ENCODE measurements around the gene PAPOLA.

PAPOLA gene

DNA sequence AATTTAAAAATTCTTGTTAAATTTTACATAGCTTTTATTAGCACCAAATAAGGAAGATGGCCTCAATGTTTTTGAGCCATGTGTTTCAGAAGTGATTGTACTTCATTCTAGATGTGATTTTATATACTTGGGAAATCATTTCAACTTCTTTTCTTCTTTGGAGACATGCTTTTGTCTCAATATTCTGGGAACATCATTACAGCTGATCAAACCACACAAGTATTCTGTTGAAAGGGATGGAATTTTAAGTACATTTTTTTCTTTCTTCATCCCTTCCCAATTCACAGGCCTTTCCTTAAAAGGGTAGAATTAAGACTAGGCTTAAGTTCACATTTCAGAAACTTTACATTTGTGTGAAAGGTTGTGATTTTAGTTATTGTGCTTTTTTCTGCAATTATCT lies 66.4 kb downstream of the PAPOLA start:
- DNase-seq = no peak

DNA sequence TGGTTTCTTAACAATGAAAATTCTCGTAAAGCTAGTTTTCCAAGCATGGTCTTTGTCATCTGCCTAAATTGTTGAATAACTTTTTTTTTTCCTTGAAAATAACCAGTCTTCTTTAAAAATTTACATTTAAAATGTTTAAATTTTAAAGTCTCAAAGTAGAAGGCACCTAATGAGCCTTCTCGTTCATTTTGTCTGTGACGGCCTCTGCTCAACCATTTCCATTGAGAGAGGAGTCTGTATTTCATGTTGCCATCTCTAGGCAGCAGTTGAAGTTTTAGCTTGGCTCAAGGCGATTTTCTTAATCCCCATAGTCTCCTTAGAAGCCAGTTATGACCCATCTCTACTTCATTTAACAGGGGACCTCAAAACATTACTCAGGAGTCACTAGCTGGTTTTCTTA lies 69.1 kb downstream of the PAPOLA start:
- DNase-seq = no peak

DNA sequence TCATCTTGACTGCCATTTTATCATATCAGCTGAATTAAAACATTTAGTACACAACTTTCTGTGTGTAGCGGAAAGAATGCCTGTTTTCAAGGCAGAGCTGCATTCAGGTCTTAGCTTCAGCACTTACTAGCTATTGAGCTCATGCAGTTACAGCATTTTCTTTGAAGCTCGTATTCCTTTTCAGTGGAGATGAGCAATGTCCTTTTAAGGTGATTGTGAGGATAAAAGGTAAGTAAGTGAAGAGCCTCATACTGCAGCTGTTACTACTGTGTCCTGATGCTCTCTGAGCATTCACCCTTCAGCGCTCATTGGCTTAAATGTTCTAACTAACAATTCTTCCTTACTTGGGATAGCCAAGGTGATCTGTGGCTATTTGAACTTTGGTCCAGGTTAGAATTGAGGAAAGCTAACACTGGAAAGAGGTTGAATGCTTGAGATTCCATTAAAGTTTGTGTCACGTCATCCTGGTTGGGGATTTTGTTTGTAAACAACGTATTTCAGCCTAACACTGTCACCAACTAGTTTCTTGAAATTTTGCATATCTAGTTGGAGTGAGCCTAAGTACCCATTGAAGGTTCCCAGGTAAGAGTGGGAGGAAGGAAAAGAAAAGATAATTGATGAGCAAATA lies 71.4 kb downstream of the PAPOLA start:
- no peak for DNase-seq

DNA sequence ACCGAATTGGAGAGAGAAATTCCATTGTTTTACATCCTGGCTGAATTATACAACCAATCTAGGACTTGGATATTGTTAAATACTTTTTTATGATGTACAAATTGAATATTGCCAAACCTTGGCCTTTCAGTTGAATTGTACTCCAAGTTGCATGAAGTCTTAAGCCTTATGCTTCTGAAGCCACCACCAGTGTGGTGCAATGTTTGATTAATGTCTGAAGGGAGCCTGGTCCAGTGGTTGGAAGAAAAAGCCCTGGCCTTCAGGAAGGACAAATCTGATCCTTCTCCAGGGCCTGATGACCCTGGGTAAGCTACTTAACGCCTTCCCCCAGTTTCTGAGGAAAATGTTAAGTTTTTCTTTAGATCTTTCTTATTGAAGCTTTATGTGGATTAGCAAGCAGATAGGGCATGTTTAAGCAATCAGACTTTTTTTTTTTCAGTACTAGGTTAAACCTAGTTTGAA lies 72.0 kb downstream of the PAPOLA start:
- DNase-seq = no peak

DNA sequence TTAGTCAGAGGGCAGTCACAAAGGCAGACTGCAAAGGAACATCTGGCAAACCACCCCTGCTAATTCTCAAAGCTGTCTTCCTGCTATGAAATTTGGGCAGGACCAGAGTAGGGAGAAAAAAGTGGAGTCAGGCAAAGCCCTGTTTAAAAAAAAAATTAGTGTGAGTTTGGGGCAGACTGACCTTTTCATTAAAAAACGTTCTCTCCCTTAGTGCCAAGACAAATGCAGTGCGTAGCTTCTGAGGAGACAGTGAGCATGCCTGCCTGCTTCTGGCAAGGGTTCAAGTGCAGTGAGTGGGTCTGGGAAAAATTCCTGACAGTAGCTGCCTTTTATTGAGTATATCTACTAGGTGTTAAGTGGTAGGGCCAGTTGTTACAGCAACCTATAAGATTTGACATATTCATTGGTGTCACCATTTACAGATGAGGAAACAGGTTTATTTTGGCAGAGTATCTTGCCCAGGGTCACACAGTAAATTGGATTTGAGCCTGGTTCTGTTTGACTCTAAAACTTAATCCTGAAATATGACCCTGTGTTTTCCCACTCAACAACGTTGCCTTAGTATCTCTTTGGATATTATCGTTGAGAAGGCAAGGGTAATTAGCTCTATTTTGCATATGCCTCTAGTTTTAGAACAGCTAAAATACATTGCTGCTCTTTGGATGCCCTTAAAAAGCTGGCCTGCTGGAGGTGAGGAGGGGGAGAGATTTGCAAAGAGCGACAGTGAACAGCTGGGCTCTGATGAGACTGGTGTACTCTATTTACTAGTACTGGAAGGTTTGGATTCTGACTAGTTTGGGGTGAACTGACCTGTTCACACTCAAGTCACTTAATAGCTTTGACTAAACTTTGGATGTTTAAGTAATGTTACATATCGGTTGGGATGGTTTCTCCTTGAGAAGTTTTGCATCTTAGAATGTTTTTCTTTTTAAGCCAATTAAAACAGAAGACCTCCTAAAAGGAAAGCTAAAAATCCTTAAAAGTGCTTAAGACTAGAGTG lies 72.8 kb downstream of the PAPOLA start:
- no peak for DNase-seq

DNA sequence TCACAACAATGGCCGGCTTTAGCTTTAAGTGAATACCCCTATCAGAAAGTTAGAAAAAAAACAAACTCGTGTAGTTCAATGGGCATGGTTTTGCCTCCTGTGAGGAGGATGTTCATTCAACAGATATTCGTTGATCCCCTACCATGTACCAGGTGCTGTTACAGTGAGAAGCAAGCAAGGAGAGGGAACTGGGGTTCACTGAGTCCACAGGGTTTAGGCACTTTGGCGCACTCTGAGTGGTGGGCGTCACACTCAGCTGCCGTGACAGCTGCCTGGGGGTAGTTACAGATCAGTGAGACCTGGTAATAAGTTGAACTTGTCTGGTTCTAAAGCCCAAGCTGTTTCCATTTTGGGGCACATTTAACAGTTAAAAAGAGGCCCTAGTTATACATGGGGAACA lies 74.2 kb downstream of the PAPOLA start:
- no peak for DNase-seq

DNA sequence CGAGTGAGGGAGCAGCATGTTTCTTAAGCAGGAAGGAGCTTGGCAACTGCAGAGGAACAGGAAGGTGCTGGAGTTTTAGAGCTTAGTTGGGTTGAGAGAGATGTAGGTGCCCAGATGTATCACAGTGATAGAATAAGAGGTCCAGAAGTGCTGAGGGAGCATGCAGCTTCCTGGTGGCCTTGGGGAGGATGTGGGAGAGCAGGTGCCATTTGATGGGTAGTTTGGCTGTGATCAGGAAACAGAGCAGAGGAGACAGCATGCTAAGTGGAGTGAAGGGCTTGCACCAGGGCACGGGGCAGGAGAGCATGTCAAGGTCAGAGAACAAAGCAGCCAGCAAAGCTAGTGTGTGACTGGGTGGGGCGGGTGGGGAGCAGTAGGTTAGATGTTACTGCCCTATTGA lies 74.8 kb downstream of the PAPOLA start:
- DNase-seq = no peak

DNA sequence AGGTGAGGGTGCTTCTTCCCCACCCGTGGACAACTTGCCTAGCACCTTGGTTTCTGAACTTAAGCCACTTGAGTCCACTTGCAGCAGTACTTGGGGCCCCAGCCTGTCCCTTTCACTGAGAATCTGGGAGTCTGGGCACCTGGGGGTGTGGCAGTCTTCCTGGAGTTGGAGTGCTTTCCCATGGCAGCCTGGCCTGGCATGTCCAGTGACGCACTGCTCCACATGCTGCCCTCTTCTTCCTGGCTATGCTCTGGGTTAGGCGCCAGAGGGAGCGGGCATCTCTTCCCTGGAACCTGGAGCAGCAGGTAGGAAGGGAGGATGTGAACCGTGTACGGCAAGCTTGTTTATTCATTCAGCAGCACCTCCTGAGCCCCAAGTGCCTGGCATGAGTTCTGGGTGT lies 76.4 kb downstream of the PAPOLA start:
- no peak for DNase-seq

DNA sequence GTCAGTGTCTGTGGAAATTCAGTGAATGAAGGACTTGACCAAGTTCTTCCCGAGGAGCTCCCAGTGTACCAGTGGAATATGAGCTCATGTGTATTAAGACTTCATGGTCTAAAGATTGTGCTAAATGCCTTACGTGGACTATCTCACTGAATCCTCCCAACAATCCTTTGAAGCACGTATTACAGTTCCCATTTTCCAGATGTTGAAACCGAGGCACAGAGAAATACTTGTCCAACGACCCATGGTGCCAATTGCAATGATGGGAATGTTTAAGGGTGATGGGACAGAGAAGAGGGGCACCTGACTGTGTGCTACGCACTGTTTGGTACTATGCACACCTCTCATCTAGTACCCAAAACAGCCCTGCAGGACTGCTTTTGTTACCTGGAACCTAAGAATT lies 77.2 kb downstream of the PAPOLA start:
- DNase-seq = no peak

DNA sequence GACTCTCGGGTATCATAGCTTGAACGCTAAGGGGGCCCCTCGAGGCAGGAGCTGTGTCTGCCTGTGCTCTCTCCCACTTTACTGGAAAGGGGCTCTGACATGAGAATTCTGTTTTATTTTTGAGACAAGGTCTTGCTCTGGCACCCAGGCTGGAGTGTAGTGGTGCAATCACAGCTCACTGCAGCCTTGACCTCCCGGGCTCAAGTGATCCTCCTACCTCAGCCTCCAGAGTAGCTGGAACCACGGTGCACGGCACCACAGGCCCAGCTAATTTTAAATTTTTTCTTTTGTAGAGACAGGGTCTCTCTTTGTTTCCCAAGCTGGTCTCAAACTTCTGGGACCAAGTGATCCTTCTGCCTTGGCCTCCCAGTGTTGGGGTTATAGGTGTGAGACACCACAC lies 77.7 kb downstream of the PAPOLA start:
- DNase-seq = peak; percentile 38

DNA sequence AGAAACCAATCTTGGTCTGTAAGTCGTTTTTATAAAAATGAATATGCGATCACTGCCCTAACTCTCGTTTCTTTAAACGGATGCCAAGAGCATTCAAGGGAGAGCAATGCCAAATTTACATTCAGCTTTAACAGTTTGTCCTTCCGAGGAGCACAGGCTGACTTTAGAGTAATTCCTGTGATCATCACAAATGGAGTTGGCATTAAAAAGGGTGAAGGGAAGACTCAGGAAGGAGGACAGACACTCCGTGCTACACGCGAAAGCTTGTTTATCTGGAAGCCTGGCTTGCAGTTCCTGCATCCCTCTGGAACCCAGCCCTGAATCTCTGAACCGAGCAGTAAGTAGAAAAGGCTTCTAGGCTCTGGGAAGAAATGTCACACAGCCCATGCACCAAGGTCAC lies 78.4 kb downstream of the PAPOLA start:
- DNase-seq = peak; percentile 37

DNA sequence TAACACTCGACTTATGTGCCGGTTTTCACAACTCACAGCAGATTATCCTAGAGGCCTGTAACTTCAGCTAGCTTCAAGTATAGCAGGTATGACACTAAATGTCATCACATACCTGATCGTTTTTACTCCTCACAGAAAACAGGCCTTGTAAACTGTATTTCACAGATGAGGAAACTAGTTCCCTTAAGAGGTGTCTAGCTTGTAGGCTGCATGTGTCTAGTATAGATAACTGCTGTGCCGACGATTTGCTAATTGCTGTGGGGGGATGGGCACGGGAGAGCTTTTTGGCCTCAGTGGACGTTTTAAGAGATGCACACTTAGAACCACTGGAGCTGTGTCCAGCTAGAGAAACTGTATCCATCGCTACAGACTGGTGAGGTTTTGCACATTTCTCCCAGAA lies 78.8 kb downstream of the PAPOLA start:
- DNase-seq = no peak

DNA sequence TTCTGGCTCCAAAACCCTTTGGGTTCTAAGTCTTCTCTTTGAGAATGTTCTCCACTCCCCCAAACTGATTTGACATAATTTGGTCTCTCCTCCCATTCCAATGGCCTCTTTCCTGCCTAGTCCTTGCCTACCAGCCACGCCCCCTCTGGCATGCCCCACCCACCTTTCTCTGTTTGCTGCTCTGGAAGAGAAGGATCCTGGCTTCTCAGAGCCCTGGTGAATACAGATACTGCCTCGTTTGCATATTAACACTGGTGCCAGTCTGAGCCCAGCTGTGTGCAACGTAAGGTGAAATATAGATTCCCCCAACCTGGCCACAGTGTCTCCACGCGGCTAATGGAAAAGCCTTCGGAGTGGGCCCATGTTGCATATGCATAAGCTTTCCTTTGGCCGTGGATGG lies 79.7 kb downstream of the PAPOLA start:
- DNase-seq = peak; percentile 17

DNA sequence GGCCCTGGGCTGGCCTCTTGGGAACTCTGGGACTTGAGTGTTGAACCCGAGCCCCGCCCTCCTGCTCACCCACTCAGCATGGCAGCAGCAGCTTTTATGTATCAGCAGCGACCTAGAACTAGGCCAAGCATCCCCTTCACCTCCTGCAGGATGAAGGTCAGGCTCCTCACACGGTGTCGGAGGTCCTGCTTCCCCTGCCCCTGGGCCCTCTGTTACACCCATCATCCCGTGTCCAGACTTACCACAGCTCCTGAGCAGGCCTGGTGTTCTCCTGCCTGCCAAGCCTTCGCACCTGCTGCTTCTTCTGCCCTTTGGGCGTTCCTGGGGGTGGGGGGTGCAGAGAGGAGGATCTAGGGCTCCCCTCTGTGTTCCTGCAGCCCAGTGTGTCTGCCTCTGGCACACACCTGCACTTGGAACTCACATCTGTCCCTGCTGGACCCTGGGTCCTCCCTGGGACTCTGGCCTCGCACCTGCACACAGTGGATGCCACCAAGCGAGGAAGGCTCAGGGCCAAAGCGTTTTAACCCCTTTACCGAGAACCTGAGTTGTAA lies 80.3 kb downstream of the PAPOLA start:
- DNase-seq = peak; percentile 41

DNA sequence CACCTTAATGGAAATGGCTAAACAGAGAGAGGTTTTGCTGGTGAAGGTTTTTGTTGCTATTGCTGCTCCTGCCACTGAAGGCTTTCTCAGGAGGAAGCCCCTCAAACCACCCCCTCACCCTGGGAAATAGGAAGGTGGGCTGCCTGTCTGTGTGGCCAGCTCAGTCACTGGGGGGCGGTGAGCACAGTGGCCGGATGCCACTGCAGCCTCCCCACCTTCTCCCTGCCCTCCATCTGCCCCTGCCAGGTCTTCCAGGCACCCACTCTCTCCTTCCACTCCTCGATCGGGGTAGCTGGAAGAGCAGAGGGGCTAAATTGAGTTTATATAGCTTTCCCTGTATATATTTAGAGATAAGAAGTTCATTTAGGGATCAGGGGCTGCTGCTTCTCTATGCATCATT lies 80.8 kb downstream of the PAPOLA start:
- peak; percentile 26 for DNase-seq

DNA sequence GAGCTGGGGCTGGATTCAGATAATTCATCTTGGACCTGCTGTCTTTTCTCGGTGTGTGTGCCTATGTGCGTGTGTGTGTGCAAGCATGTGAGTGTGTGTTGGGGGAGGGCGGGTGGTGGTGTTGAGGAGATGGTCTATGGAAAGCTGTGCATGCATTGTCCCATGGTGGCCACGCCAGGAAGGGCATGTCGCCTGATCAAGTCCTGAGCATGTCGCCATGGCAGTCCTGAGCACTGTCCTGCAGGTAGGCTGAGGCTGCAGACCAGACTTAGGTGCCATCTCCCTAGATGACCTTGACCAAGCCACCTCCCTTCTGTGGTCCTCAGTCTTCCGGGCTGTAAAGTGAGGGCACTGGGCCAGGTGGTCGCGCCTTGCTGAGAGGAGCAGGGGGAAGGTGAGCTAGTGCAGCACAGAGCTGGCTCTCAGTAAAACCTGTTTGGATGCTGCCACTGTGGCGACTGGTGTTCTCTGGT lies 81.4 kb downstream of the PAPOLA start:
- DNase-seq = peak; percentile 38

DNA sequence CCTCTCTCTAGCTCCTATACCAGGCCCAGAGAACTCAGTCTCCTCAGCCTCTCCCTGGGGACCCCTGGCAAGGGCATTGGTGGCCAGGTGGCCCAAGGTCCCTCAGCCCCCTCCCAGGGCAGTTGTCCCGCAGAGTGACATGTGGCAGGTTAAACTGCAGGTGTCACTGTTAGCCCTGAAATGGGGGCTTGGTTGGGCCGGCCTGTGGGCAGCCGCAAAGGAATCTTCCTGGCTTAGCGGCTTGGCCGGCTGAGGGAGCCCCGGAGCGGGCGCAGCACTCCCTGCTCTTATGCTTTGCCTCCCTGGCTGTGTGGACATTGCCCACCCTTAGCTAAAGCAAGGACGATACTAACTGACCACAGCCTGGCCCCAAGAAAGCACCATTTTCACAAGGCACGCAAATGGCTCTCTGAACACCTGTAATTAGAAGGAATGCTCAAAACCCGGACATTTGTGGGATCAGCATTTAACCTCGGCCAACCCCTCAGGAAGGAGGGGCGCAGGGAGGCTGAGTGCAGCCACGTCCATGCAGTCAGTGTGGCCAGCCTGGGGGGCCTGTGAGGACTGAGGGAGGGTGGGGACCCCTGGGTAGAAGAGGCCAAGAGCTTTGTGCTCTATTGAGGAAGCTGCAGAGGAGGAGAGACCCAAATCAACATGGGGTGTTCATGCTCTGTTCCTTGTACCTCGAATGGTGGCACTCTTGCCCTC lies 82.2 kb downstream of the PAPOLA start:
- DNase-seq = peak; percentile 59

DNA sequence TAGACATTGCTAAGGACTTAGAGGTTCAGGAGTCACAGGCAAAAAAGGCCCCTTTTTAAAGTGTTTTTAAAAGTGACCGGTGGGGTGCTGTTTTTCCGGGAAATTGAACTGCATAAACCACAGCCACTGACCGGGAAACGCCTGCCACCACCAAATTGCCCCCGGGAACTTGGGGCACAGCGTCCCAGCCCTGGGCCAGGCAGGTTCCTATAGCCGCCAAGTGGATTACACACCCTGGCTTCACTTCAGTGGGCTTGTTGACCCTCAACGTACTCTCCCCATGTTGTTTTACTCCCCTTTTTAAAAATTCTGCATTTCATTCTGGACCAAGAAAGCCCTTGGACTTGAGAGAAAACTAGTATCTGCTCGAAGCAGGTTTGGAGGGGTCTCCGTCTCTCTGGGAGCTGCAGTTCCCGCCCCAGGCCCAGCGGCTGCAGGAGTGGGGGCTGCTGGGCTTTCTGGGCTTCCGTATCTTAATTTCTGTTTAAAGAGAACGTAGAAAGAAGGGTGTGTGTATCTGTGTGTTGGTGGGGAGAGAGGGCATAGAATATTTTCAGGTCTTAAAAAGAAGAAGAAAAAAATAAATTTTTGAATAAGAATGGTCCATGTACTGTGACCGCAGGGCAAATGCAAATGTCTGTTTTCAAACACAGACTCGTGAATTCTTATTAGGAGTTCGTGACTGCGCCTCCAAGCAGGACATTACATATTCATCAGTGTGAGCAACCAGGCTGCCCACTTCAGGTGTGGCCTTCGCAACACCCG lies 82.9 kb downstream of the PAPOLA start:
- no peak for DNase-seq

DNA sequence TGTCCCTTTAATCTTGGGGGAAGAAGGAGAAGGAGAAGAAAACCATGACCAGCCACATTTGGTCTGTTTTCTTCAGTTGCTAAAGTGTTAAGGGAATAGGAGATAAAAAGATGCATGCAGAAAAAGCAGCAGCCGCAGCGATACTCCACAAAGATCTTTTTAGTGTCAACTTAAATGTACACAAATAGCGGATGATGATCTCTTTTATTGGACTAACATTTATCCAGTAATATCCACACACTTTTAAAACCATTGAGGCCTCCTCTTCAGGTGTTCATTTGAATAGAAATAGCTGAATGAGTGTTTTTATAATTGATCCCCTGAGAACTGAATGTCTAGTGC lies 83.5 kb downstream of the PAPOLA start:
- no peak for DNase-seq

DNA sequence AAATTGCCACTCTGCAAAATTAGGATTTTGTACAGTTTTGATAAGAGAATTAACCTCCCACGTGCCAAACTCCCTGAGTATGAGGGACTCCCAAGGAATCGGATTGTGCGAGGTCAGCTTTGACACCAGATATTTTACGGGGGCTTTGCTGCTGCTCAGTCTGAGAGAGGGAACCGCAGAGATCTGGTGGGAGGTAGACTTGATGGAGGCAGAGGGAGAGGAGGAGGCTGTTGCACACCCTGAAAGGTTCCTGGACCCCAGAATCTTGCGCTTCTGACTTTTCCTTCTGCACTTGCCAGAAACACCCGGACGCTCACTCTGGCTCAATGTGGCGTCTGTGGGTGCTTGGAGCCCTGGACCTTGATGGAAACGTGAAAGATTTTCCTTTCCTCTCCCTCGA lies 83.9 kb downstream of the PAPOLA start:
- no peak for DNase-seq

DNA sequence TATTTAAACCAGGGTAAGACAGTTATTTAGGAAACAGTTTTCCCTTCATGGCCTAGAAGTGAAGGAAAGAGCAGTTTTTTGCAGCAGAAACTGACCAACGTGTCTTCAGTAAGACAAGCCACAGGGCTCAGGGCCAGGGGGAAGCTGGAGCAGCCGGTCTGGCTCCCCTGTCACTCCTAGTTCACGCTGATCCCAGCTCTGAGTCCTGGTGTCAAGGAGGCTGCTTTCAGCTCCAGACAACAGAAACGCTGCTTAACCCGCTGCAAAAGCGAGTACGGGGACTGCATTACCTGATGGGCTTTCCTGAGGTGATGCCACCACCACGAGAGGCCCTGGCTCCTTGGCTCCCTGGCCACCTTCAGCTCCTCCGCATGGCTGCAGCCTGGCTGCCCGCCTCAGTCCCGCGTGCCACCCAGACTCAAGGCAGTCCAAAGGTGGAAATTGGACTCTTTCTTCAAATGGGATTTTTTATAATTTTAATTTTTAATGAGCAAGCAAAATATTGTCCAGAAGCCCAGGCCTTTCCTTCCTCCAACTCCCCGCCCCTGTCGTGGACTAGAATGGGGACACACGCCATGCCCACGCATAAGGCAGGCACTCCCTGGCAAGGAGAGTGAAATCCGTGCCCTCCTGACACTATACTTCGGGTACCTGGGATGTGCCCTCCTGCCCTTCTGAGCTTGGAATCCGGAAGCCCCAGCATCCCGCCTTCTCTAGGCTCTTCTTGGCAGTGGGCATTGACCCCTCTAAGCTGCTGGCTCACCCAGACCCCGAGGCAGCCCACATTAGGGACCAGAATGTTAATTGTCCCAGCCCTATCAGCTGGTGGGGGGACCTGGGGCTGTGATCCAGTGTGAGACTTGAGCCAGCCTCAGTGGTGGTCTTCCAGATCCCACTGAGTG lies 85.0 kb downstream of the PAPOLA start:
- DNase-seq = peak; percentile 52
